Measurements from ENCODE around the gene ZNF175. TPM values are rescaled to one million over a fixed set of nuclear protein-coding genes. Genes with fewer than 3 reads are reported as not detected.
"Not testable (repeated sequence)": the region's sequence is repeated elsewhere in the genome, so short reads cannot be mapped to it uniquely, and the experiment has no call there.

The ZNF175 gene
- total RNA-seq, 1 donor from 2014 or later, result 4.3 TPM

DNA sequence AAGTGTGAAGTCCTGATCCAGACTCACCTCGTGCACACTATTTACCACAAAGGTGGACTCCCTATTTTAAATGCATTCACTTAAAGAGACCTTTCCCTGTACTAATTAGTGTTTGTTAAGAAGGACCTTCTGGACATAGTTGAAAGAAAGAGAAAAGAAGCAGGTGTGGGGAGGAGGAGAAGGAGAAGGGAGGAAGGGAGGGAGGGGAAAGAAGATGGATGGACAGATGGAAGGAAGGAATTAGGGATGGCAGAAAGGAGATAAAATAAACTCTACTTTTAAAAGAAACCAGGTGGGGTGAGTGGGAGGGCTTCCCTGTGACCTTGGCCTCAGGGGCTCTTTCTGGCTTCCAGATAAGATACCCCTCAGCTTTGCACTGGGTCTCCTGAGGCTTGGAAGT is 21.4 kb downstream of the ZNF175 start:
- DNase-seq, result no peak

DNA sequence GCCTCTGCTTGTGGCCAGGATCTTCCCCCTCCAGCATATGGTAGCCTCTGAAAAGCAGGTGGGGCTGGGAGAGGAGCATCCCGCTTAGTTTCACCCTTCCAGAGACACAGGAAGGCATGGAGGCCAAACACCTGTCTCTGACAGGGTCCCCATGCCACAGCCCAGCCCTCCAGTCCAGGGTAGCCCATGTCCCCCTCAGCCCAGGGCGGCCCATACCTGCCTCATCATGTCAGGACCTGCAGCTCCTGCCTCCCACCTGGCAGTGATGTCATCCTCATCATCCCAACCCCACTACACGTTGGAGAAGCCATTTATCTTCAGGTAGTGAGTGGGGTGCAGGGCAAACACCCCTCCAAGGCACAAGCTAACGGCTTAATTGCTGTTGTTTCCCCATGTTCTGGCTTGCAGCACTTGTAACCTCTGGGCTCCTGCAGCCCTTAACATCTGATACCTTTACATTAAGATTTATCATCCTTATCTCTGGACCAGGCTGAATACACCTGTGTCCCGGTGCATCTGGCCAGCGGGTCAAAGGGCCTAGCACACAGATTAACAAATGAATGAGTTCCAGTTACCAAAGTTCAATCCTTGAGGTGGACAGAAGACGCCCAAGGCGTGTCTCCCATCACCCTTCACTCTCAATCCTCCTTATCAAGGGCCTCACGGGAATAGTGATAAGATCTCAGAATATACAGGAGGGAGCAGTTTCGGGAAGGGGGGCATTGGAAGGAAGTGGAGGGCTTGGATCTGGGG is 22.2 kb downstream of the ZNF175 start:
- DNase-seq, result no peak

DNA sequence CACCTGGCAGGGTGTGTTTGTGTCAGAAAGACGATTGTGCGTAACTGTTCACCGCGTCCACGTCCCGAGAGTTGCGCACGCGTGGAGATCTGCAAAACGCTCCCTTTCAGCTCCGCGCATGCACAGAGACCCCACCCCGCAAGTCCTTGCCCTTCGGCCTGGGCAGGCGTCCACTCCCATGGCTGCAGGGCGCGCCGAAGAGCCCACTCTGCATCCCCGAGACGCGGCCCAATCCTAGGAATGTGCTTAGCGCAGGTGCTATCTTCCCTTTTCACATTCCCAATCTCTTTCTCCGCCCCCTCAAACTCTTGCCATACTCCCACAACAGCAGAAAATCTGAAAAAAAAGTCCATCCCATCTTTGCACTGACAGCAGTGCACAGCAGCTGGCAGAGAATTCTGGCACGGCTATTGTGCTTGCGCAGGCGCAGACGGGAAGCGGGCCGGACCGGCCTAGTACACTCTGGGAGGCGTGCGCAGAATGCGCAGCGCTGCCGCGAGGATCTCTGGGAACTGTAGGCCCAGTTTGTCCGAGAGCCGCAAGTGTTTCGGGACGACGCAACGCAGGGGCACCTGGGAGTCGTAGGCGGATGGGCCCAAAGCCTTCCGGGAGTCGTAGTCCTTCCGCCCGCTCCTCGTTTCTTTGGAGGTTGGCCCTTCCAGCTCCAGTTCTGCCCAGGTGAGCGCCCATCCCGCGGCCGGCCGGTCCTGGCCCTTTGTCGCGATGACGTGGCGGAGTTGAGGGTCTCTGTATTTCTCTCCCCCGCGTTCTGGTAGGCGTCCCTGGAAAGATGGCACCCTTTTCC is 23.1 kb downstream of the ZNF175 start:
- DNase-seq, result peak; percentile 98

DNA sequence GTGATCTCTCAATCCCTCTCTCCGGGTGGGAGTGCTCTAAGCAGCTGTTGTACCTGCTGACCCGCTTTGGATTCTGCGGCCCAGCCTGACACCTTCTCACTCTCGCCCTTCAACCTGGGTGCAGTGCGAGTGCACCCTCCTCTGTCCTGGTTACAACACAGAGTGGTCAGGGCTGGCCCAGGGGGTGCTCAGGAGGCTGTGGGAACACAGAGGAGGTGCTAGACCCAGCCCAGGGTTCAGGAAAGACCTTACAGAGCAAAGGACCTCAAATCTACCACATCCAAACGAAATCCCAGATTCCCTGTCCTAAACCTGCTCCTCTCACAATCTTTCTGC is 23.7 kb downstream of the ZNF175 start:
- no peak for DNase-seq

DNA sequence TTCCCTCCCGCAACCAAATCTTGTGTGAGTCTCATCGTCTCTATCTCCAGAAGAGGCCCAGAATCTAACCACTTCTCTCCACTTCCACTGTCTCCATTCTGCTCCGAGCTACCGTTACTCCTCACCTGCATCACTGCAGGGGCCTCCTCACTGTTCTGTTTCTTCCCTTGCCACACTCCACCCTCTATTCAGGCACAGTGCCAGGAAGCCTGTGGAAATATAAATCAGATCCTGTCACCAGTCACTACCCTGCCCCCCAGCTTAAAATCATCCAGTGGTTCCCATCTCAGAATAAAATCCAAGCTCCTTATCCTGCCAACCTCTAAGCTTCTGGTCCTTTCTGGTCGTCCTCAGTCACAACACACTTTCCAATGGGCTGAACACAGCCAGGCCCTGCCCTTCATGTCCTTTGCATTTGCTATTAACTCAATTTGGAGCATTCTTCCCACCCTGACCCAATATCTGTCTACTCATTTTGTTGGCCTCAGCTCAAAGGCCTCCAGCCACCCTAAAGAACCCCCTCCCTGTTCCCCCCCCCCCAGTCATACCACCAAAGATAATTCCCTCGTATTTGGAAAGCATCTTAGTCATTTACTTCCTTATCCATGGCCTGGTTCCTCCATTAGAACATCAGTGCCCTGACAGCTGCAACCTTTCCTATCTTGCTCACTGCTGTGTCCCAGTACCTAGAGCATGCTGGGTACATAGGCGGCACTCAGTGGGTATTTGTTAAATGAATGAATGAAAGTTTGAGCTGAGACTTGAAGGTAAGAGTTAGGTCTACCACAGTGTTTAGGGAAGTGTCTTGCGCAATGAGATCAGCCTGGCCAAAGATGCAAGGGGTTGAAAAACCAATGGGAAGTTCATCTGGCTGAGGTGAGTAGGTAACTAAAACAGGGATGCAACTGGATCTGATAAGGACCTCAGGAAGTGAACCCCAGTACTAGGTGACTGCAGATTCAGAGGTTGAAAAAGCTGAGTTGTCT is 24.4 kb downstream of the ZNF175 start:
- no peak for DNase-seq

DNA sequence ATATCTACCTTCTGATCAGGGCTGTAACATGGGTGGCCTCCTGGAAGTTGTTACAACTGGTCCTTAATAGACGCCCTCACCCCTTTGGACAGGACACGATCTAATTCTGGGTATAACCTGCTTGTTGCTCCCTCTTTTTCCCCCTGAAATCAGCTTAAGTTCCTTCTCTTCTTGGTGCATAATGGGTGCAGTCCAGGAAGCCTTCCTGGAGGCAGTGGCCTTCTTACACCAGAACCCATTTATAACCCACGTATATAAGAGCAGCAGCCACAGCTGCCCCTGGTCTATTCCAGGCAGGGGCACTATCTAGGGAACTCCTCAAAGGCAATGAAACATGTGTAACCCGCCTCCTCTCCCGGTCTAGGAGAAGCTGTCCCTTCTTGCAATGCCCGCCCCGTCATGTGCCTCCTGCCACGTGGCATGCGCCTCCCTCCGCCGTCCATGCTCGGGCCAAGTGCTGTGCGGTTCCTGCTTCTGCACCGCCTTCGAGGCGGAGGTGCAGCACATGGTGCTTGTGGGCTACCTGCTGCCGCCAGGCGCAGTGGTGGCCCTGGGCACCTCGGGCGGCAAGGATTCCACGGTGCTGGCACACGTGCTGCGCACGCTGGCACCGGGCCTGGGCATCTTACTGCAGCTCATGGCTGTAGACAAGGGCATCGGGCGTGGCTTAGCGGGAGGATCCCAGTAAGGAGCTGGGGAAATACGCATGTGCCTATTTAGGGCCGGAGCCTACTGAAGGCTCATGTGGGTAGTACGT is 27.3 kb downstream of the ZNF175 start:
- no peak for DNase-seq

DNA sequence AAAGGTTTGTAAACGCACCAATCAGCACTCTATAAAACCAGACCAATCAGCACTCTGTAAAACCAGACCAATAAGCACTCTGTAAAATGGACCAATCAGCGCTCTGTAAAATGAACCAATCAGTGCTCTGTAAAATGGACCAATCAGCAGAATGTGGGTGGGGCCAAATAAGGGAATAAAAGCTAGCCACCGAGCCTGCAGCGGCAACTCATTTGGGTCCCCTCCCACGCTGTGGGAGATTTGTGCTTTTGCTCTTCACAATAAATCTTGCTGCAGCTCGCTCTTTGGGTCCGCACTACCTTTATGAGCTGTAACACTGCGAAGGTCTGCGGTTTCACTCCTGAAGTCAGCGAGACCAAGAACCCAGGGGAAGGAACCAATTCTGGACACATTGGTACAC is 28.0 kb downstream of the ZNF175 start:
- DNase-seq, result no peak

DNA sequence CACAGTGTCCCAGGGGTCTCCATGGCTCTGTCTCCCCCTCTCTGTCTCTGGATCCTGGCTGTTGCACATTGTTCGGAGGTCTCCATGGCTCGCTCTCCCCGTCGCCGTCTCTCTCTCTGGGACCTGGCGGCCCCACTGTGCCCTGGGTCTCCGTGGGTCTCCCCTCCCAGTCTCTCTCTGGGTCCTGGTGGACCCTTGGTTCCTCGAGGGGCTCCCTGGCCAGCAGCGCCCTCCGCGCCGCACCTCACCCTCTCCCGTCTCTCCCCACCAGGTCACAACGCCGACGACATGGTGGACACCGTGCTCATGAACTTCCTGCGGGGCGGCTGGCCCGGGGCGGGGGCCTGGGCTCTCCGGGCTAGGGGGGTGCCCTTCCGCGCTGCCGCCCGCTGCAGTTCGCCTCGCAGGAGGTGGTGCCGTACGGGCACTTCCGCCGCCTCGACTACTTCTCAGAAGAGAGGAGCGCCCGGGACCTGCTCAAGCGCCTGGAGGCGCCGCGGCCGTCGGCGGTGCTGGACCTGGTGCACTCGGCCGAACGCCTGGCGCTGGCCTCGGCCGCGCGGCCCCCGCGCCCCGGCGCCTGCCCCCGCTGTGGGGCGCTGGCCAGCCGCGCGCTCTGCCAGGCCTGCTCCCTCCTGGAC is 30.0 kb downstream of the ZNF175 start:
- DNase-seq, result no peak

DNA sequence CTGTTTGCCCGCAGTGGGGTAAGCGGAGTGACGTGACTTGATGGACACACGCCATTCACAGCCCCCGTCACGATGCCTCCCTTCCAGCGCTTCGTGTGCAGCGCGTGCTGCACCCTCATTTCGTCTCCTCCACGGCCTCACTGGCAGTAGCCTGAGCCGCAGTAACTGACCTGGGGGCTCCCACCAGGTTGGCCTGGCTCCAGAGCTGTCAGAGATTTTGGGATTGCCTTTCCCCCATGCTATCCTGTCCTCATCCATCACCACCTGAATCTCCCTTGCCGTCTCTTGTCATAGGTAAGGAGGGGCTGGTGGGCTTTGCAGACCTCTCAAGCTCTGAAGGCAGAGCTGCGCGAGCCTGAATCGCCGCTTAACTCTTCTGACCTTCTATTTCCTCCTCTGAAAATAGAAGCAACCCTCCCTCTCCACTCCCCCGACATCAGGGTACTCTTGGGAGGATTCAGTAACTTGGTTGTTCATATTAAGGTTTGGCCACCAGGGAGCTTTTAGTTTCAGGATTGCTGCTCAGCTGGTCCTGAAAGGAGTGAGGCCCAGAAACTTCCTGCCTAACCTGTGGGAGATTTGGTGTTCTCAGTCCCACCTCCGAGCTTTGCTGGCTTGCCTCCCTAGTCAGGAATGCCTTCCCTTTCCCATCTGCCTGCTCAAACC is 31.2 kb downstream of the ZNF175 start:
- no peak for DNase-seq

DNA sequence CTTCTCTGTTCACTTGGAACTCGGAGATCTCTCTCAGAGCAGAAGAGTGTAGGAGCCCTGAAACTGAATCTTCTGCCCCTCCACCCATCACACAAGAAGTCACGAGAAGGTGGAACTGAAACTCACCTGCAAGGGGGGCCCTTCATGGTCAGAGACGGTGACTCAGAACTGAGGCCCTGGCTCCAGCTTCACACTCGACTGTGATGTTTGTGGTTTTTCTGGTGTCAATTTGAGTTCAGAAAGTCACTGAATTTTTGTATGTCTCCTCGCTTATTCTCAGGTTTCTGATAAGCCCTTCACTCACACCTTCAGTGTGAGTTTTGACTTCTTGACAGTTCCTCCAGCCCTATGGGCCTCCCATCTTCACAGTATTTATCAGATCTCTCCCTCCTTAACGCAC is 36.0 kb downstream of the ZNF175 start:
- DNase-seq, result no peak

DNA sequence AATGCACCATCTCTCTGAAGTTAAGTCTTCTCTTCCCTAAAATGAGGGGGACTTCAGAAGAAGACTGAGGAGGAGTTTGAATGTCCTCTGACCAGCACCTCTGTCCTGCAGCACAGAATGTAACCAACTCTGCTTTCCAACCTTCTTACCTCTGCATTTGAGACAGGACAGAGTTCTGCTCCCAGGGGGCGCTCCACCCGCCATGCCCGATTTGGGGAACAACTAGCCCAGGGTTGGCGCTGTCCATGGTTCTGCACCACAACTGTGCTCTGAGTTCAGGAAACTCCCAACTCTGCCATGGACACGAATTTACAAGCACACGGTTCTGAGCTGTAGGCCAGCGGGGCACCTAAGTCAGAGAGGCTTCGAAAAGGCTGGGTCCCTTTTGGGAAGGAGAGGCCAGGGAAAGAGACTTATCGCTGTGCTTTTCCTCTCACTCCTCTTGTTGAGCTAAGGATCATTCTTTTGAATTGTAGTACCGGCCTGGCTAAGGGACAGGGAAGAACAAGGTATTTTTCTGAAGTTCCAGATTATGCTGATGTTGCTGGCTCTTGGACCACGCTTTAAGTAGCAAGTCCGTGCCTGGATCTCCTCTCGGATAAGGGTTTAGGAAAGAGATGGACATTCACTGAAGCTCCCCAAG is 37.0 kb downstream of the ZNF175 start:
- peak; percentile 88 for DNase-seq

DNA sequence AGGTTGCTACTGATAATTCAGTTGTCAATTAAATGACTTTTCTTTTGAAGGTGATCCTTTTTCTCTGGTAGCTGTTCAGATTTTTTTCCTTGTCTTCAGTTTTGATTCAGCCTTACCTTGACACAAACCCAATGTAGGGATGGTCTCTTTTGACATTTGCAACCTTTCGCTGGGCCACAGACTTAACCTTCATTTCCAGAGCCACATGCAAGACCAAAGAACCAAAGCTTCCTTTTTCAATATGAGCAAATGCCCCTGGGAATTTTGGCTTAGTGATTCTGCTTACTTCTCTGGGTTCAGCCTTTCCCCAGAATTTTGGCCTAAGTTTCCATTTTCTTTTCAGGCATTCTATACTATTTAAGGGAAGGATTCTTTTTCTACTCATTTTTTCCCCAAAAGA is 39.5 kb downstream of the ZNF175 start:
- DNase-seq, result no peak

DNA sequence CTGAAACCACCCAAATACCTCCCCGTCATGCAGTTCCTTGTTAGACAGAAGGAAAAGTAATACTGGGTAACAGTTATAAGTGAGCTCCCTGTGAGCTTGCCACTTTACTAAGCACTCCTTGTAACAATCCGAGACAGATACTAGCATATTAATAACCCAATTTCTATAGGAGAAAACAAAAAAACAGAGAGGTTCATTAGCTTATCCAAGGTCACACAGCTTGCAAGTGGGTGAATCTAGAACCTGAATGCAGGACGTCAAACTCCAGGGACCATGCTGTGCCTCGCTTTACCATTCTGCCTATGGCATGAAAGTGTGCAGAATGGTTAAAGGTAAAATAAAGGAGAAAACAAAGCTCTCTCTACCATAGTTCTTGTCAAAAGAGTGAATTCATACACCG is 43.7 kb downstream of the ZNF175 start:
- DNase-seq, result no peak

DNA sequence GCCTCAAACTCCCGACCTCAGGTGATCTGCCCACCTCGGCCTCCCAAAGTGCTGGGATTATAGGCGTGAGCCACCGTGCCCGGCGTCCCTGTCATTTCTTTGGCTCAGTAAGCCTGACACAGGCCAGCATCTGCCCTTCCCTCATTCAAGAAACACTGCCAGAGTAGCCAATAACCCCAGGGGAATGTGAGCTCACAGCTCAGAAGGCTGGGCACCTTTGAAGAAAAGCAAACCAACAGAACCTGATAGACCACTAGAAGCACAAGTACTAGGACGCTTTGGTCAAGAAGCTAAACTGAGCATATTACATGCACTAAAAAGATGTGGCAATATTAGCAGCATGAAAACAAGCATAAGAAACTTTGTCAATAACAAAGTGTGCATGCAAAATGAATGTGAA is 44.9 kb downstream of the ZNF175 start:
- no peak for DNase-seq

DNA sequence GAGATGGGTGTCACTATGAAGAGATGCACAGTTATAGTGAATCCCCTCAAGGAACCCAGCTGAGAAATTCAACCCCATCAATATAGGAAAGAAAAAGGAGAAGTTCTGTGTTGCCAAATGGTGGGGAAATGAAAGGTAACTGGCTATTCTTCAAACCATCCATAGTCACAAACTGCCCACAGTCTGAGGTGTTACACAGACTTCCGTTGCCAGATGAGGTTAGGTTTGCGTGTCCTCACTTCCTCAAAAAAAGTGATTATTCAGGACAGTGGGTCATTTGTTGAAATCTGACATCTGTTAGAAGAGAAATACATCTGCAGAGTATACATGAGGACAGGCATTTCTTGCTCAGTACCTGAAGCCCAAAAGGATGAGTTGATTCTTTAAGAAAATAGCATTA is 50.1 kb downstream of the ZNF175 start:
- DNase-seq, result no peak

DNA sequence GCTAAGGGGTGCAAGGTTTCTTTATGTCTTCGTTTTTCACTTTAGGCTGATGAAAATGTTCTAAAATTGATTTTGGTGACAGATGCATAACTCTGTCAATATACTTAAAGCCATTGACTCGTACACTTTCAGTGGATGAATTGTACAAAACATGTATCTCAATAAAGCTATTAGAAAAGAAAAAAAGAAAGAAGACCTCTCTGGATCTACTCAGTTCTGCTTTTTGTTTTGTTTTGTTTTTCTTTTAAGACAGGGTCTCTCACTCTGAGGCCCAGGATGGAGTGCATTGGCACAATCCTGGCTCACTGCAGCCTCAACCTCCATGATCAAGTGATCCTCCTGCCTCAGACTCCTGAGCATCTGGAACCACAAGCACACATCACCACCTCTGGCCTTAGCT is 55.6 kb downstream of the ZNF175 start:
- DNase-seq, result no peak

DNA sequence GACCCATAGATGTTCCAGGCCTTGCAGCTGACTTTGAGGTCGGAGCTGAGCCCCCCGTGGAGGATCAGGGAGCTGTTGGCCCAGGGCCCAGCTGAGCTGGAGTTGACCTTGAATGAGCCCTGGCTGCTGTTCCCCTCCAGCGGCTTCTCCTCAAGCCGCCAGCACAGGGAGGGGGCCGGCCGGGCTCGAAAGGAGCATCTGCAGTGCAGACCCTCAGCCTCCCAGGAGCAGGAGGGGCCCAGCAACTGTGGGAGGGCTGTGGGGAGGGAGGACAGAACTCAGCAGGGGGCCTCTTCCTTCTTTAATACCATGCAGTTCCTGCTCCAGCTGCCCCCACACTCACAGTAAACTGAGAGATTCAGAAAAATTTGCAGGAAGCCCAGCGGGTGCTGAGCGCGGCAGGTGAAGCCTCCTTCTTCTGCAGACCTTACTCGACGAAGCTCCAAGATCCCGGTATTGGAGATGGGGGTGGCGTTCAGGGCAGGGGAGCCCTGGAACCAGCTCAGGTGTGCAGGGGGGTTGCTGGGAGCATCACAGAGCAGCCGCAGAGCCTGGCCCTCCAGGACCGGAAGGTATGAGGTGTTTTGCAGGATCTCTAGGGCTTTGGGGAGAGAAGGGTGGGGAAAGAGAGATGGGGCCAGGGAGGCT is 56.5 kb downstream of the ZNF175 start:
- DNase-seq, result no peak

DNA sequence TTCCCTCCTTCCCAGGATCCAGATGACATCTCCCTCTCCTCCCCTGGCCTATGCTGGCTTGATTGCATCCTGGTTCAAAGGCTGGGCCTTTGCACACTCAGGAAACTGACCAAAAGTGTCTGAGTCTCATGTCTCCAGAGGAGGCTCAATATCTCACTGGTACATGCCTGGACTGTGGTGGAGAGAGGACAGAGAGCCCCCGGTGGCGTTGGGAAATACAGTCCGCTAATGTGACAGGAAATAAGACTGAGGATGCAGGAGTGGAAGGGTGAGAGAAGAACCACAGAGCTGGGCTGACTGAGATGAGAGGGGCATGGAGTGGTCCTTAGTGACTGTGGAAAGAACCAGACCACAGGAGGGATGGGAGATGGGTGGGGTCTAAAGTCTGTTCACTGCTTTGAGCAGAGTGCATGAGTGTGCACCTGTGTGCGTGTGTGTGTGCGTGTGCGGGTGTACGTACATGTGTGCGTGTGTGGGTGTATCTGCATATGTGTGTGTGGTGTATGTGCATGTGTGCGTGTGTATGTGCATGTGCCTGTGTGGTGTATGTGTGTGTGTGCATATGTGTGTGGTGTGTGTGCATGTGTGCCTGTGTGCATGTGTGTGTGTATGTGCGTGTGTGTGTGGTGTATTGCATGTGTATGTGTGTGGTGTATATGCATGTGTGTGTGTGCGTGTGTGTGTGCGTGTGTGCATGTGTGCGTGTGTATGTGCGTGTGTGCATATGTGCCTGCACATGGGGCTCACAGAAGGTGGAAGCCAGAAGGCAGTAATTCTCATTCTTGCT is 57.3 kb downstream of the ZNF175 start:
- DNase-seq, result no peak

DNA sequence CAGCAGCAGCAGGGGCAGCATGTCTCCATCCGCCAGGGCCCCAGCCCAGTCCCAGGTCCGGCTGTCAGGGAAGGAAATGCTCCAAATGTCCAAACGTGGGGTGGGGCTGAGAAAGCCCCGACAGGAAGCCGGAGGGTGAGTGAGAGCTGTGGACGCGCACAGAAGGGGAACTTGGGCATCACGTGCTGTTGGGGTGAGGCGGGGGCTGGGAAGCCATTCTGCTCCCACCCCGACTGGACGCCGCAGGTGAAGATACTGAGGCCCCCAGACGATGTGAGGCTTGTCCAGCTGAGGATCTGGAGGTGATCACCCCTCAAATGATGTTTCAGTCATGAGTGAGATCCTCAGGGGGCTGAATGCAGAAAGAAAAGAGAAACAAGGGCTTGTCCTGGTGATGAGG is 59.2 kb downstream of the ZNF175 start, which contains the start of gene SIGLEC5:
Gene SIGLEC5, minus strand, starts transcription at position 87 of the 400 bp plus-strand sequence. Its CDS starts 66 bp downstream, at position 21.
- DNase-seq, result not testable (repeated sequence)

Measured in dermis blood vessel endothelial cell (primary cell).